Bronchial epithelial cell (primary cell): Measurements from ENCODE around the gene LIPE. TPM values are rescaled to one million over a fixed set of nuclear protein-coding genes. Genes with fewer than 3 reads are reported as not detected.

Source experiments
- DNase-seq: peaks from one replicate; pipeline ENCODE4 v3.0.0-alpha.2; 2010; ENCODE audit warnings: low read depth
- FAIRE-seq: peaks from 2 replicates; lab custom pipeline; 2011; peaks lifted over from hg19 to GRCh38; lab: Jason Lieb, UNC
- H3K27me3 ChIP-seq: 2 replicates; pipeline ENCODE4 v1.5.1; 2011; ENCODE audit warnings: low read length; ENCODE audit not compliant: control insufficient read depth, insufficient read depth
- H3K36me3 ChIP-seq: 2 replicates; pipeline ENCODE4 v1.5.1; 2011; ENCODE audit warnings: low read length; ENCODE audit not compliant: control insufficient read depth, insufficient read depth
- H3K4me3 ChIP-seq: 2 replicates; pipeline ENCODE4 v1.5.1; 2011; ENCODE audit warnings: mild to moderate bottlenecking, low read depth, low read length, control low read depth
- total RNA-seq: library from RNA; depleted of rRNA; stranded (reverse); fragments of >200 nt; gene quantifications from 2 replicates; pipeline ENCODE4 v1.2.1, GENCODE V29; 2014
- TF ChIP-seq, protein P1 (sequence below): IDR thresholded peaks from 2 replicates; pipeline ENCODE4 v1.5.1; 2011; ENCODE audit warnings: mild to moderate bottlenecking, moderate library complexity, low read length, control low read depth, inconsistent platforms; ENCODE audit not compliant: insufficient read depth, severe bottlenecking

LIPE gene
- total RNA-seq, 1 donor from 2014 or later, result 7.6 TPM

DNA sequence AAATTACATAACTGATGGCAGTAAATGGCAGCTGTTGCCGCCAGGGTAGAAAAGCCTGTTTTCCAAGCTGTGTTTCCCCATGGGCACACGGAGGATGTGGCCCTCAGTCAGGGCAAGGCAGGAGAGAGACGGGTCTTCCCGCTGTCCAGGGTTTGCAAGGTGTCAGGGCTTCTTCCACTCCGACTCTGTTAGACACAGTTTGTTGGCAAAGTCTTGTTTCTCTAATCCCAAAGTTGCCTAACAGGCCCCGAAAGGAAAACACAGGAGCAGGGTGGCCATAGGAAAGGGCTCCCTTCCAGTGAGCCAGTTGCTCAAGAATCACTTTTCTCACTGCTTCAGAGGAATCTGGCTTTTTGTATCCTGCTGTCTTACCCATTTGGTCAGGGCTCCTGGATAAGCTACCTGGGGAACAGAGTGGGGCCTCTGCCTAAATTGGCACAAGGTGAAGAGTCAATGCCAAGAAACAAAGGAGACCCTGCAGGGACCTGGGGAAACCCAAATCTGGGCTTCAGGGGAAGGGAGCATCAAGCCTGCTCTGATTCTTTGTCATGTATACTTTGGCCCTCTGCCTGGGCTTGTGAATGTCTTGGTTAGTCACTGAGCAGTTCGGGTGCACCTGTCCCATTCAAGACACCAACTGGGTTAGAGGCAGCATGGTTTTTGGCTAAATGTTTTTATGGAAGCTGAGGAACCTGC lies 44.5 kb upstream of the LIPE start:
- H3K36me3 ChIP-seq, result no peaks in the 10 kb centered on the region
- no peak overlapping the region for H3K4me3 ChIP-seq
- H3K27me3 ChIP-seq, result no peaks in the 10 kb centered on the region
- FAIRE-seq, result peak; percentile 43
- DNase-seq, result peak; percentile 52
- TF ChIP-seq, protein P1, sequence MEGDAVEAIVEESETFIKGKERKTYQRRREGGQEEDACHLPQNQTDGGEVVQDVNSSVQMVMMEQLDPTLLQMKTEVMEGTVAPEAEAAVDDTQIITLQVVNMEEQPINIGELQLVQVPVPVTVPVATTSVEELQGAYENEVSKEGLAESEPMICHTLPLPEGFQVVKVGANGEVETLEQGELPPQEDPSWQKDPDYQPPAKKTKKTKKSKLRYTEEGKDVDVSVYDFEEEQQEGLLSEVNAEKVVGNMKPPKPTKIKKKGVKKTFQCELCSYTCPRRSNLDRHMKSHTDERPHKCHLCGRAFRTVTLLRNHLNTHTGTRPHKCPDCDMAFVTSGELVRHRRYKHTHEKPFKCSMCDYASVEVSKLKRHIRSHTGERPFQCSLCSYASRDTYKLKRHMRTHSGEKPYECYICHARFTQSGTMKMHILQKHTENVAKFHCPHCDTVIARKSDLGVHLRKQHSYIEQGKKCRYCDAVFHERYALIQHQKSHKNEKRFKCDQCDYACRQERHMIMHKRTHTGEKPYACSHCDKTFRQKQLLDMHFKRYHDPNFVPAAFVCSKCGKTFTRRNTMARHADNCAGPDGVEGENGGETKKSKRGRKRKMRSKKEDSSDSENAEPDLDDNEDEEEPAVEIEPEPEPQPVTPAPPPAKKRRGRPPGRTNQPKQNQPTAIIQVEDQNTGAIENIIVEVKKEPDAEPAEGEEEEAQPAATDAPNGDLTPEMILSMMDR, result no peak

DNA sequence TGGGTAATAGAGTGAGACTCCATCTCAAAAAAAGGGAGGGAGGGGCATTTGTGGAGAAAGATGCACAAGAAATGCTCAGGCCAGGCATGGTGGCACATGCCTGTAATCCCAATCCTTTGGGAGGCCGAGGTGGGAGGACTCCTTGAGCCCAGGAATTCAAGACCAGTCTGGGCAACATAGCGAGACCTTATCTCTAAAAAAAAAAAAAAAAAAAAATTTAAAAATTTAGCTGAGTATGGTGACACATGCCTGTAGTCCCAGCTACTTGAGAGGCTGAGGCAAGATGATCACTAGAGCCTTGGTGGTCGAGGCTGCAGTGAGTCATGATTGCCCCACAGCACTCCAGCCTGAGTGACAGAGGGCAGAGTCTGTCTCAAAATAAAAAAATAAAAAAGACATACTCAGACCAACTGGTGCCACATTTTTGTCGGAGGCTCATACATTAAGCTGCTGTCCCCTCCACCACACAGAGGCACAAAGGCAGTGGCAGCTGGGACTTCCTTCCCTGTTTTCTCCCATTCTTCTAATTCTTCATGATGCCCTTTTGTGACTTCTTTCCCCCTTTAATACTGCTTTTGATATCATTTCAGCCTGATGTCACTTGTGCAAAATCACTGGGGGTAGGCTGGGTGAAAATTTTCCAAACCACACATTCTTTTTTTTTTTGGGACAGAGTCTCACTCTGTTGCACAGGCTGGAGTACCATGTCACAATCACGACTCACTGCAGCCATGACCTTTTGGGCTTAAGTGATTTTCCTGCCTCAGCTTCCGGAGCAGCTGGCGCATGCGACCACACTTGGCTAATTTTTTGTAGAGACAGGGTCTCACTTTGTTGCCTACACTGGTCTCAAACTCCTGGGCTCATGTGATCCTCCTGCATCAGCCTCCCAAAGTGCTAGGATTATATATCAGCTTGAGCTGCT lies 42.4 kb upstream of the LIPE start:
- FAIRE-seq (no peak), DNase-seq (no peak)
- no peaks in the 10 kb centered on the region for H3K27me3 ChIP-seq

DNA sequence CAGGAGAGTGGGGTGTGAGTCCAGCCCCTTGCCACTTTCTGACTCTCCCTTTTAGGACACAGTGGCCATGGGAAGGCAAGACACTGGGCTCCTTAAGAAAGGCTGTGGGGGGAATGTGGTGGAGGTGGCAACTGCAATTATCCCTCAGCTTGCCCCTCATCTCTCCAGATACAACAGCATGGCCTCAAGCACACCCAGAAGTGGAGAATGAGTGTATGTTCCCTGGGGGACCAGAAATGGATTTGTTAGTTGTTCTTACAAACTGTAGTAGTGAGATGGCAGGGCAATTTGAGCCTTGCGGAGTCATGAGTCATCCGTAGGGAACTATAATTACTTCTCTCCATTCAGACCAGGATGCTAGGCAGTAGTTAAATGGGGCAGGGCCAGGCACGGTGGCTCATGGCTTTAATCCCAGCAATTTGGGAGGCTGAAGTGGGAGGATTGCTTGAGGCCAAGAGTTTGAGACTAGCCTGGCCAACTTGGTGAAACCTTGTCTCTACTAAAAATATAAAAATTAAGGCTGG lies 41.1 kb upstream of the LIPE start:
- Histone ChIP-seq H3K36me3 (no peaks in the 10 kb centered on the region), H3K4me3 (no peak overlapping the region), H3K27me3 (no peaks in the 10 kb centered on the region)
- DNase-seq (peak; percentile 70), FAIRE-seq (no peak)
- TF ChIP-seq, protein P1, result no peak

More for the DNA sequence above, 42.4 kb upstream of the LIPE start:
- Histone ChIP-seq H3K4me3 (no peak overlapping the region), H3K36me3 (no peaks in the 10 kb centered on the region)
- TF ChIP-seq, protein P1, result no peak

DNA sequence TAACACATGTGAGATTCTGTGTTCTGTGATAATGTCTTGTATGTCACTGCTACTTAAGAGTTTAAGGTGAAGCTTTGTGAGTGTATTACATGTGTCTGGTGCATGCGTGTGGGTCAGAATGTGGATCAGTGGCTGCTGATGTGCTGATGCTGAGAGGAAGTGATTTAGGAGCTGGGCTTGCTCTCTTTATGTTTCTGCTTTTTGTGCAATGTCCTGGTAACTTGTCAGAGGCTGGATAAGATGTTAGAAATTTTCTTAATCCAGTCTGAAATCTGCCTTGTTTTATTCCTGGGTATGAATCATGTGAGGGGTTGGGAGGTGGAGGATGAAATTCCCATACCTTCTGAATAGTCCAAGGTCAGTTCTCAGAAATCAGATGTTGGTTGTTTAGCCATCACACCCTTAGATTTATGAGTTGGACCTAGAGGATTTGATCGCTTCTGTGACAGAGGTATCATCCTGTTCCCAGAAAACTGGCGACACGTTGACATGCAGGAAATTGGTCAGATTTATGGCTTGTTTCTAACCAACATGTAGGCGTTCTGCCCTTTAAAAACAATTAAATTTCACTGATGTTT lies 40.1 kb upstream of the LIPE start:
- no peak overlapping the region for H3K4me3 ChIP-seq
- no peaks in the 10 kb centered on the region for H3K36me3 ChIP-seq
- H3K27me3 ChIP-seq, result no peaks in the 10 kb centered on the region
- TF ChIP-seq, protein P1, result no peak
- DNase-seq (no peak), FAIRE-seq (no peak)

DNA sequence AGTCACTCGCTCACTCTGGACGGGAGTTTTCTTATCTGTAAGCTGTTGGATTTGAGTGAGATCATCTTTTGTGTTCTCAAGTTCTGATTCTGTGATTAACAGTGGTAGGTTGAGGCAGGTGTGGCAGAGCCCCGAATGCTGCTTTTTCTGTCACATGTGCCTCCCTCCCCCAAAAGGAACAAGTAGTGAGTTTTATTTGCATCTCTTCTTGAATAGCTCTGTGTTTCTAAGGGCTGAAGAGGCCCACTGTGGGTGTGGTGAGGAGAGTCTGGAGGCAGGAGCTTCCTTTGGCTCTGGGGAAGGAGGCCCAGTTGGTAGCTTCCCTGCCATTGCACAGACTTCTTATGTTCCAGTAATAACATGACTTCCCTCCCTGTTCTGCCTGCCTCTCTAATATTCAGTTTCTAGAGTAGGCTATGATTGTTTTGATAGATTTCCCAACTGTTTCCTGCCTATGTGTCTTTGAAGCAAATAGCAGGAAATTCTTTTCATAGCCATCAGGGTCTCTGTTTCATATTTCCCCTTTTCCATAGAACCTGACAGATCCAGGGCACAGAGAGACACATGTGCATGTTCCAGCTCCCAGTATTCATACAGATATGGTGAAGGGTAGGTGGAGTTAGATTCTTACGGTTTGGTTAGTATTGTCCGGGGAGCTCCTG lies 39.5 kb upstream of the LIPE start:
- TF ChIP-seq, protein P1, result no peak
- FAIRE-seq (peak; percentile 55), DNase-seq (no peak)
- Histone ChIP-seq H3K36me3 (no peaks in the 10 kb centered on the region), H3K27me3 (no peaks in the 10 kb centered on the region), H3K4me3 (no peak overlapping the region)
